SK-N-SH (cell line): ENCODE measurements around the gene TRIM54. TPM values are rescaled to one million over a fixed set of nuclear protein-coding genes. Genes with fewer than 3 reads are reported as not detected.

Experiments used
- CTCF ChIA-PET: fragments of 300-600, 350-600 bp; formaldehyde crosslinking; extraction: SDS; loops from one replicate; lab custom pipeline; 2021; lab: Yijun Ruan, JAX
- POLR2A ChIA-PET: fragments of 350-600 bp; sonication (Branson Sonifier 250); formaldehyde crosslinking; extraction: SDS; loops from one replicate; lab custom pipeline; 2020; ENCODE audit warnings: antibody characterized with exemption, inconsistent platforms; lab: Yijun Ruan, JAX
- DNase-seq: peaks from one replicate; pipeline ENCODE4 v3.0.0; 2012
- H2AFZ ChIP-seq: fragments of 200-600 bp; sonication (generic); 2 replicates; pipeline ENCODE4 v1.8.1; 2016; ENCODE audit warnings: antibody characterized with exemption, mild to moderate bottlenecking, low read depth
- H3F3A ChIP-seq: fragments of 200-600 bp; sonication (generic); replicated peaks from 2 replicates; pipeline ENCODE3; 2016; ENCODE audit warnings: antibody characterized with exemption, mild to moderate bottlenecking; ENCODE audit not compliant: insufficient read depth
- H3K27ac ChIP-seq, 2 experiments: fragments of 200-500 bp in 1 of 2; fragments of 200-600 bp in 1 of 2; sonication (Bioruptor generic) in 1 of 2; sonication (generic), shearing (Covaris generic) in 1 of 2; 2 replicates each; pipeline versions ENCODE4 v1.5.1 to v1.6.1; 2014 to 2016; ENCODE audit warnings: low read depth in 2 of 2, inconsistent platforms in 1 of 2, low read length in 1 of 2, mild to moderate bottlenecking in 1 of 2, mixed read lengths in 1 of 2
- H3K27me3 ChIP-seq: fragments of 200-600 bp; sonication (generic), shearing (Covaris generic); 2 replicates; pipeline ENCODE4 v1.6.1; 2016; ENCODE audit warnings: mixed run types; ENCODE audit not compliant: insufficient read depth
- H3K36me3 ChIP-seq, 2 experiments: fragments of 200-500 bp in 1 of 2; fragments of 200-600 bp in 1 of 2; sonication (Bioruptor generic) in 1 of 2; sonication (generic) in 1 of 2; replicated peaks in 1 of 2; 2 replicates each; pipeline versions ENCODE3 to v1.5.1; 2014 to 2016; ENCODE audit warnings: low read length in 1 of 2, mild to moderate bottlenecking in 1 of 2; ENCODE audit not compliant: insufficient read depth in 2 of 2, control insufficient read depth in 1 of 2
- H3K4me1 ChIP-seq, 2 experiments: fragments of 200-500 bp in 1 of 2; fragments of 200-600 bp in 1 of 2; sonication (Bioruptor generic) in 1 of 2; sonication (generic), shearing (Covaris generic) in 1 of 2; 2 replicates each; pipeline versions ENCODE4 v1.5.1 to v1.6.1; 2014 to 2016; ENCODE audit warnings: low read depth in 1 of 2, low read length in 1 of 2, mixed run types in 1 of 2; ENCODE audit not compliant: insufficient read depth in 2 of 2, control insufficient read depth in 1 of 2
- H3K4me2 ChIP-seq: fragments of 200-600 bp; sonication (generic), shearing (Covaris generic); 2 replicates; pipeline ENCODE4 v1.6.1; 2017; ENCODE audit warnings: mixed run types
- H3K4me3 ChIP-seq, 2 experiments: fragments of 200-500 bp in 1 of 2; fragments of 200-600 bp in 1 of 2; sonication (Bioruptor generic) in 1 of 2; sonication (generic), shearing (Covaris generic) in 1 of 2; 2 replicates each; pipeline versions ENCODE4 v1.5.1 to v1.8.1; 2014 to 2016; ENCODE audit warnings: low read depth in 2 of 2, inconsistent platforms in 1 of 2, low read length in 1 of 2, mild to moderate bottlenecking in 1 of 2, mixed read lengths in 1 of 2, moderate library complexity in 1 of 2
- H3K79me2 ChIP-seq: fragments of 200-600 bp; sonication (generic); 2 replicates; pipeline ENCODE4 v1.8.1; 2017; ENCODE audit warnings: mild to moderate bottlenecking; ENCODE audit not compliant: insufficient read depth
- H3K9ac ChIP-seq: fragments of 200-600 bp; sonication (generic); 2 replicates; pipeline ENCODE4 v1.6.1; 2017; ENCODE audit warnings: mixed run types
- H3K9me2 ChIP-seq: fragments of 200-600 bp; sonication (generic); 2 replicates; pipeline ENCODE4 v1.6.1; 2017; ENCODE audit warnings: mixed run types
- H3K9me3 ChIP-seq: fragments of 200-600 bp; sonication (generic); 2 replicates; pipeline ENCODE4 v1.6.1; 2017; ENCODE audit warnings: mixed run types, mild to moderate bottlenecking, moderate library complexity
- H4K20me1 ChIP-seq: fragments of 200-600 bp; sonication (generic); 2 replicates; pipeline ENCODE4 v1.6.1; 2017; ENCODE audit warnings: mild to moderate bottlenecking, mixed run types; ENCODE audit not compliant: insufficient read depth
- CHD2 ChIP-seq: fragments of 150-350 bp; IDR thresholded peaks from 2 replicates; pipeline ENCODE4 v1.6.1; 2018; ENCODE audit warnings: low read length; ENCODE audit not compliant: partially characterized antibody
- ELF1 ChIP-seq: IDR thresholded peaks from 2 replicates; pipeline ENCODE4 v1.4.0; 2012
- EZH2phosphoT487 ChIP-seq: fragments of 200-600 bp; sonication (generic); IDR thresholded peaks from 2 replicates; pipeline ENCODE4 v1.6.1; 2017; ENCODE audit warnings: low read depth, mixed run types, mild to moderate bottlenecking, antibody characterized with exemption, moderate library complexity, borderline replicate concordance
- FOXJ3 ChIP-seq: sonication (generic); formaldehyde crosslinking; IDR thresholded peaks from 2 replicates; pipeline ENCODE4 v1.5.1; 2020; ENCODE audit warnings: mild to moderate bottlenecking, missing genetic modification reagents
- FOXM1 ChIP-seq: IDR thresholded peaks from 2 replicates; pipeline ENCODE4 v1.4.0; 2012; ENCODE audit warnings: low read depth, mild to moderate bottlenecking
- GABPA ChIP-seq: IDR thresholded peaks from 2 replicates; pipeline ENCODE4 v1.4.0; 2012; ENCODE audit warnings: low read depth, mild to moderate bottlenecking
- GATA2 ChIP-seq: sonication (generic); formaldehyde crosslinking; IDR thresholded peaks from 2 replicates; pipeline ENCODE4 v1.5.0; 2020; ENCODE audit warnings: mild to moderate bottlenecking, missing genetic modification reagents
- JUND ChIP-seq: IDR thresholded peaks from 2 replicates; pipeline ENCODE4 v1.4.0; 2012
- MXI1 ChIP-seq: IDR thresholded peaks from 2 replicates; pipeline ENCODE4 v1.6.1; 2012; ENCODE audit warnings: mild to moderate bottlenecking, low read depth, low read length, improper control_type of control experiment
- NRF1 ChIP-seq: IDR thresholded peaks from 2 replicates; pipeline ENCODE4 v1.6.1; 2012; ENCODE audit warnings: low read depth, mild to moderate bottlenecking, low read length
- POLR2AphosphoS5 ChIP-seq: IDR thresholded peaks from 2 replicates; pipeline ENCODE4 v1.6.1; 2012; ENCODE audit warnings: low read depth, low read length
- RAD21 ChIP-seq: IDR thresholded peaks from 2 replicates; pipeline ENCODE4 v1.6.1; 2012; ENCODE audit warnings: mild to moderate bottlenecking, low read length
- RCOR1 ChIP-seq: fragments of 150-350 bp; IDR thresholded peaks from 2 replicates; pipeline ENCODE4 v1.6.1; 2017; ENCODE audit warnings: antibody characterized with exemption, low read length
- RFX5 ChIP-seq: IDR thresholded peaks from 2 replicates; pipeline ENCODE4 v1.6.1; 2012; ENCODE audit warnings: mild to moderate bottlenecking, improper control_type of control experiment, low read length
- RXRA ChIP-seq: IDR thresholded peaks from 2 replicates; pipeline ENCODE4 v1.4.0; 2012; ENCODE audit warnings: low read depth, mild to moderate bottlenecking, borderline replicate concordance
- SIN3A ChIP-seq: IDR thresholded peaks from 2 replicates; pipeline ENCODE4 v1.6.1; 2012; ENCODE audit warnings: low read depth, mild to moderate bottlenecking, low read length, moderate library complexity, borderline replicate concordance
- TAF1 ChIP-seq: IDR thresholded peaks from 2 replicates; pipeline ENCODE4 v1.6.1; 2012; ENCODE audit warnings: low read depth, mild to moderate bottlenecking, low read length, moderate library complexity, borderline replicate concordance
- TEAD4 ChIP-seq: IDR thresholded peaks from 2 replicates; pipeline ENCODE4 v1.4.0; 2012; ENCODE audit warnings: mild to moderate bottlenecking, borderline replicate concordance; ENCODE audit not compliant: insufficient read depth
- YY1 ChIP-seq: IDR thresholded peaks from 2 replicates; pipeline ENCODE4 v1.4.0; 2012; ENCODE audit warnings: low read depth, mild to moderate bottlenecking
- WGBS: methylation state at CpG from one replicate; pipeline ENCODE4 v1.1.6; 2017; ENCODE audit warnings: low lambda C conversion rate; 5-methylcytosine and 5-hydroxymethylcytosine counted together
- polyA plus RNA-seq, 3 experiments: library from polyadenylated mRNA; depleted of rRNA; stranded (reverse); fragments of >200 nt; gene quantifications; 2 replicates each; pipeline ENCODE4 v1.2.3, GENCODE V29; 2012
- TF ChIP-seq, protein P1 (sequence below): fragments of 200-600 bp; sonication (generic); IDR thresholded peaks from 2 replicates; pipeline ENCODE4 v1.6.1; 2017; ENCODE audit warnings: antibody characterized with exemption, mild to moderate bottlenecking, moderate library complexity
- TF ChIP-seq, protein P2 (sequence below): fragments of 150-350 bp; IDR thresholded peaks from 2 replicates; pipeline ENCODE4 v1.6.1; 2016; ENCODE audit warnings: mild to moderate bottlenecking, low read depth, low read length
- TF ChIP-seq, protein P3 (sequence below): IDR thresholded peaks from 2 replicates; pipeline ENCODE4 v1.6.1; 2012; ENCODE audit warnings: mild to moderate bottlenecking, low read depth, low read length, moderate library complexity
- TF ChIP-seq, protein P4 (sequence below): fragments of 150-350 bp; IDR thresholded peaks from 2 replicates; pipeline ENCODE4 v1.6.1; 2017; ENCODE audit warnings: antibody characterized with exemption, low read length, low read depth, borderline replicate concordance
- TF ChIP-seq, protein P5 (sequence below): IDR thresholded peaks from 2 replicates; pipeline ENCODE4 v1.4.0; 2012; ENCODE audit warnings: low read depth
- TF ChIP-seq, protein P6 (sequence below): IDR thresholded peaks from 2 replicates; pipeline ENCODE4 v1.4.0; 2012; ENCODE audit warnings: low read depth, borderline replicate concordance

Gene TRIM54
- polyA plus RNA-seq, 1 of the 3 experiments (the other 2 are of a cell fraction) = 0.28 TPM

DNA sequence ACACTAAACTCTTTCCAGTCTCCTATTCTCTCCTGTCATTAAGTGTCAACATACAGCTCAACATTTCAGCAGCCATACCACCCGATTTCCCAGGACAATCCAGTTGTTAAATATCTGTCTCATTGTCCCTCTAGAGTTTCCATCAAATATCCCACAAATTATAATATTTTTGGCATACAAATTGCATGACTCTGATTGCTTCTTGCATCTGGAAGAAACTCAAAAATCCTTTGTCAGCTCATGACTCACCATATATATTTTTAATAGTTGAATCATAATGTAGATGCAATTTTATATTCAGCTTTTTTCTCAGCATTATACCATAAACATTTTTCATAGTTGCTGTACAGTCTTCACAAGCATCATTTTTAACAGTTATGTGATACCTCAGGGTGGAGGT lies 26.6 kb upstream of the TRIM54 start:
- no peak overlapping the region for H3K4me3 ChIP-seq
- 0 out of 2 replicates have a peak overlapping the region, but pooled peaks have one; percentile 47 for H2AFZ ChIP-seq
- H3K79me2 ChIP-seq = no peaks in the 10 kb centered on the region
- H3K36me3 ChIP-seq = no peaks in the 10 kb centered on the region
- H3K9me2 ChIP-seq = no peaks in the 10 kb centered on the region
- no peak overlapping the region for H3K9ac ChIP-seq
- ChIA-PET POLR2A (interaction anchor here (0.8 to 1.0 kb wide), 2 partner anchors 8 to 27 kb away, joined by 3 to 4 read pairs; partner anchors contain the start of gene TRIM54), CTCF (interaction anchor here (0.9 to 10.8 kb wide), 10 partner anchors 9 to 132 kb away, joined by 3 to 133 read pairs (median 4); partner anchors contain the start of genes ABHD1 and SLC30A3)
- peaks cover 17% of the 10 kb centered on the region for H3F3A ChIP-seq
- H3K9me3 ChIP-seq = no peaks in the 10 kb centered on the region
- WGBS = 19% methylated on average over 1 of the region's 1 CpG
- H3K27me3 ChIP-seq = peaks cover 5% of the 10 kb centered on the region; the same call in 1 of the 2 replicates
- no peaks in the 10 kb centered on the region for H4K20me1 ChIP-seq
- no peak for DNase-seq
- peak overlapping the region; percentile 72 for H3K4me2 ChIP-seq
- H3K4me1 ChIP-seq = peaks cover 14 to 18% of the 10 kb centered on the region in 2 experiments
- peak overlapping the region; percentile 36 to 82 for H3K27ac ChIP-seq
- TF ChIP-seq, protein P1, sequence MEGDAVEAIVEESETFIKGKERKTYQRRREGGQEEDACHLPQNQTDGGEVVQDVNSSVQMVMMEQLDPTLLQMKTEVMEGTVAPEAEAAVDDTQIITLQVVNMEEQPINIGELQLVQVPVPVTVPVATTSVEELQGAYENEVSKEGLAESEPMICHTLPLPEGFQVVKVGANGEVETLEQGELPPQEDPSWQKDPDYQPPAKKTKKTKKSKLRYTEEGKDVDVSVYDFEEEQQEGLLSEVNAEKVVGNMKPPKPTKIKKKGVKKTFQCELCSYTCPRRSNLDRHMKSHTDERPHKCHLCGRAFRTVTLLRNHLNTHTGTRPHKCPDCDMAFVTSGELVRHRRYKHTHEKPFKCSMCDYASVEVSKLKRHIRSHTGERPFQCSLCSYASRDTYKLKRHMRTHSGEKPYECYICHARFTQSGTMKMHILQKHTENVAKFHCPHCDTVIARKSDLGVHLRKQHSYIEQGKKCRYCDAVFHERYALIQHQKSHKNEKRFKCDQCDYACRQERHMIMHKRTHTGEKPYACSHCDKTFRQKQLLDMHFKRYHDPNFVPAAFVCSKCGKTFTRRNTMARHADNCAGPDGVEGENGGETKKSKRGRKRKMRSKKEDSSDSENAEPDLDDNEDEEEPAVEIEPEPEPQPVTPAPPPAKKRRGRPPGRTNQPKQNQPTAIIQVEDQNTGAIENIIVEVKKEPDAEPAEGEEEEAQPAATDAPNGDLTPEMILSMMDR = no peak
- no peak for TF ChIP-seq GABPA
- no peak for TF ChIP-seq RAD21
- no peak for TF ChIP-seq NRF1
- TF ChIP-seq, protein P2, sequence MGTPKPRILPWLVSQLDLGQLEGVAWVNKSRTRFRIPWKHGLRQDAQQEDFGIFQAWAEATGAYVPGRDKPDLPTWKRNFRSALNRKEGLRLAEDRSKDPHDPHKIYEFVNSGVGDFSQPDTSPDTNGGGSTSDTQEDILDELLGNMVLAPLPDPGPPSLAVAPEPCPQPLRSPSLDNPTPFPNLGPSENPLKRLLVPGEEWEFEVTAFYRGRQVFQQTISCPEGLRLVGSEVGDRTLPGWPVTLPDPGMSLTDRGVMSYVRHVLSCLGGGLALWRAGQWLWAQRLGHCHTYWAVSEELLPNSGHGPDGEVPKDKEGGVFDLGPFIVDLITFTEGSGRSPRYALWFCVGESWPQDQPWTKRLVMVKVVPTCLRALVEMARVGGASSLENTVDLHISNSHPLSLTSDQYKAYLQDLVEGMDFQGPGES = no peak
- no peak for TF ChIP-seq ELF1
- TF ChIP-seq TEAD4 = 0 out of 2 replicates have a peak, but pooled peaks have one; percentile 44
- no peak for TF ChIP-seq MXI1
- no peak for TF ChIP-seq RXRA
- TF ChIP-seq FOXM1 = no peak
- TF ChIP-seq SIN3A = no peak
- TF ChIP-seq, protein P3, sequence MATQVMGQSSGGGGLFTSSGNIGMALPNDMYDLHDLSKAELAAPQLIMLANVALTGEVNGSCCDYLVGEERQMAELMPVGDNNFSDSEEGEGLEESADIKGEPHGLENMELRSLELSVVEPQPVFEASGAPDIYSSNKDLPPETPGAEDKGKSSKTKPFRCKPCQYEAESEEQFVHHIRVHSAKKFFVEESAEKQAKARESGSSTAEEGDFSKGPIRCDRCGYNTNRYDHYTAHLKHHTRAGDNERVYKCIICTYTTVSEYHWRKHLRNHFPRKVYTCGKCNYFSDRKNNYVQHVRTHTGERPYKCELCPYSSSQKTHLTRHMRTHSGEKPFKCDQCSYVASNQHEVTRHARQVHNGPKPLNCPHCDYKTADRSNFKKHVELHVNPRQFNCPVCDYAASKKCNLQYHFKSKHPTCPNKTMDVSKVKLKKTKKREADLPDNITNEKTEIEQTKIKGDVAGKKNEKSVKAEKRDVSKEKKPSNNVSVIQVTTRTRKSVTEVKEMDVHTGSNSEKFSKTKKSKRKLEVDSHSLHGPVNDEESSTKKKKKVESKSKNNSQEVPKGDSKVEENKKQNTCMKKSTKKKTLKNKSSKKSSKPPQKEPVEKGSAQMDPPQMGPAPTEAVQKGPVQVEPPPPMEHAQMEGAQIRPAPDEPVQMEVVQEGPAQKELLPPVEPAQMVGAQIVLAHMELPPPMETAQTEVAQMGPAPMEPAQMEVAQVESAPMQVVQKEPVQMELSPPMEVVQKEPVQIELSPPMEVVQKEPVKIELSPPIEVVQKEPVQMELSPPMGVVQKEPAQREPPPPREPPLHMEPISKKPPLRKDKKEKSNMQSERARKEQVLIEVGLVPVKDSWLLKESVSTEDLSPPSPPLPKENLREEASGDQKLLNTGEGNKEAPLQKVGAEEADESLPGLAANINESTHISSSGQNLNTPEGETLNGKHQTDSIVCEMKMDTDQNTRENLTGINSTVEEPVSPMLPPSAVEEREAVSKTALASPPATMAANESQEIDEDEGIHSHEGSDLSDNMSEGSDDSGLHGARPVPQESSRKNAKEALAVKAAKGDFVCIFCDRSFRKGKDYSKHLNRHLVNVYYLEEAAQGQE = no peak
- TF ChIP-seq FOXJ3 (CRISPR knock-in tag) = no peak
- TF ChIP-seq, protein P4, sequence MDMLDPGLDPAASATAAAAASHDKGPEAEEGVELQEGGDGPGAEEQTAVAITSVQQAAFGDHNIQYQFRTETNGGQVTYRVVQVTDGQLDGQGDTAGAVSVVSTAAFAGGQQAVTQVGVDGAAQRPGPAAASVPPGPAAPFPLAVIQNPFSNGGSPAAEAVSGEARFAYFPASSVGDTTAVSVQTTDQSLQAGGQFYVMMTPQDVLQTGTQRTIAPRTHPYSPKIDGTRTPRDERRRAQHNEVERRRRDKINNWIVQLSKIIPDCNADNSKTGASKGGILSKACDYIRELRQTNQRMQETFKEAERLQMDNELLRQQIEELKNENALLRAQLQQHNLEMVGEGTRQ = no peak
- no peak for TF ChIP-seq TAF1
- TF ChIP-seq JUND = no peak; the same call in 1 of the 2 replicates
- no peak for TF ChIP-seq EZH2phosphoT487
- no peak for TF ChIP-seq YY1
- TF ChIP-seq GATA2 (CRISPR knock-in tag) = no peak
- TF ChIP-seq, protein P5, sequence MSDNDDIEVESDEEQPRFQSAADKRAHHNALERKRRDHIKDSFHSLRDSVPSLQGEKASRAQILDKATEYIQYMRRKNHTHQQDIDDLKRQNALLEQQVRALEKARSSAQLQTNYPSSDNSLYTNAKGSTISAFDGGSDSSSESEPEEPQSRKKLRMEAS = no peak; the same call in 1 of the 2 replicates
- TF ChIP-seq RFX5 = no peak
- TF ChIP-seq, protein P6, sequence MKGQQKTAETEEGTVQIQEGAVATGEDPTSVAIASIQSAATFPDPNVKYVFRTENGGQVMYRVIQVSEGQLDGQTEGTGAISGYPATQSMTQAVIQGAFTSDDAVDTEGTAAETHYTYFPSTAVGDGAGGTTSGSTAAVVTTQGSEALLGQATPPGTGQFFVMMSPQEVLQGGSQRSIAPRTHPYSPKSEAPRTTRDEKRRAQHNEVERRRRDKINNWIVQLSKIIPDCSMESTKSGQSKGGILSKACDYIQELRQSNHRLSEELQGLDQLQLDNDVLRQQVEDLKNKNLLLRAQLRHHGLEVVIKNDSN = no peak
- peak; percentile 16; the same call in 1 of the 2 replicates for TF ChIP-seq POLR2AphosphoS5
- TF ChIP-seq RCOR1 = no peak
- TF ChIP-seq CHD2 = no peak
